NCI-H1694 treated with DMSO at 0.1 percent for 48 hours (cell line): Measurements from ENCODE around the gene ACOT2.
A peak's percentile ranks its signal among the peaks of the same experiment; 100 is the strongest.
"Not testable (repeated sequence)": the region's sequence is repeated elsewhere in the genome, so short reads cannot be mapped to it uniquely, and the experiment has no call there.

Experiments
- DNase-seq: peaks from one replicate; lab custom pipeline; 2025; lab: John Stamatoyannopoulos, UW

Gene ACOT2

GRCh38 chr14:73569185-73569958 is at the start of gene ACOT2:
TSS of gene ACOT2 (plus strand) at chr14:73569213. CDS start at chr14:73569241, 28 bp downstream.
- peak; percentile 97 for DNase-seq

- no peak for DNase-seq
Observed at GRCh38 chr14:73521229-73521628, 47.8 kb upstream of the ACOT2 start.

- DNase-seq = no peak
Observed at GRCh38 chr14:73524493-73524892, 44.5 kb upstream of the ACOT2 start.

- no peak for DNase-seq
Observed at GRCh38 chr14:73526036-73526984, 42.7 kb upstream of the ACOT2 start.

GRCh38 chr14:73529356-73529755 is 39.7 kb upstream of the ACOT2 start:
- DNase-seq = not testable (repeated sequence)

GRCh38 chr14:73531971-73532370 is 37.0 kb upstream of the ACOT2 start:
- not testable (repeated sequence) for DNase-seq

- not testable (repeated sequence) for DNase-seq
Observed at GRCh38 chr14:73537244-73538045, 31.6 kb upstream of the ACOT2 start.

- not testable (repeated sequence) for DNase-seq
Observed at GRCh38 chr14:73539017-73539416, 30.0 kb upstream of the ACOT2 start.

- DNase-seq = not testable (repeated sequence)
Observed at GRCh38 chr14:73542961-73543360, 26.1 kb upstream of the ACOT2 start.

- DNase-seq = not testable (repeated sequence)
Observed at GRCh38 chr14:73545353-73545752, 23.7 kb upstream of the ACOT2 start.

- not testable (repeated sequence) for DNase-seq
Observed at GRCh38 chr14:73549097-73549496, 19.9 kb upstream of the ACOT2 start.

GRCh38 chr14:73549889-73550524 is 19.0 kb upstream of the ACOT2 start:
- DNase-seq = not testable (repeated sequence)

- no peak for DNase-seq
Observed at GRCh38 chr14:73553845-73554244, 15.2 kb upstream of the ACOT2 start.

GRCh38 chr14:73557201-73557600 is 11.8 kb upstream of the ACOT2 start:
- not testable (repeated sequence) for DNase-seq

GRCh38 chr14:73558238-73558637 is 10.8 kb upstream of the ACOT2 start:
- DNase-seq = not testable (repeated sequence)

- DNase-seq = not testable (repeated sequence)
Observed at GRCh38 chr14:73562256-73562655, 6.8 kb upstream of the ACOT2 start.

- not testable (repeated sequence) for DNase-seq
Observed at GRCh38 chr14:73562696-73563095, 6.3 kb upstream of the ACOT2 start.

GRCh38 chr14:73566431-73566830 is 2.6 kb upstream of the ACOT2 start:
- not testable (repeated sequence) for DNase-seq

- DNase-seq = not testable (repeated sequence)
Observed at GRCh38 chr14:73566935-73567334, 2.1 kb upstream of the ACOT2 start.

- DNase-seq = no peak
Observed at GRCh38 chr14:73567358-73567757, 1.7 kb upstream of the ACOT2 start.
